HFFc6 (cell line): Measurements from ENCODE around the gene PCDHGB5. TPM values are rescaled to one million over a fixed set of nuclear protein-coding genes. Genes with fewer than 3 reads are reported as not detected.
"Not testable (repeated sequence)": the region's sequence is repeated elsewhere in the genome, so short reads cannot be mapped to it uniquely, and the experiment has no call there.

Source experiments
- DNase-seq: peaks from one replicate; pipeline ENCODE4 v3.0.0-alpha.2; 2018
- H3K27ac Mint-ChIP-seq: 2 replicates; pipeline ENCODE4 v1.8.0; 2020; ENCODE audit warnings: mild to moderate bottlenecking, mixed read lengths
- H3K27me3 Mint-ChIP-seq: 2 replicates; pipeline ENCODE4 v1.8.0; 2021; ENCODE audit warnings: mild to moderate bottlenecking, moderate library complexity, mixed read lengths; ENCODE audit not compliant: insufficient read depth
- H3K36me3 Mint-ChIP-seq: 2 replicates; pipeline ENCODE4 v1.8.0; 2021; ENCODE audit warnings: low read depth, mixed read lengths
- H3K4me1 Mint-ChIP-seq: 2 replicates; pipeline ENCODE4 v1.8.0; 2020; ENCODE audit warnings: low read depth, mixed read lengths
- H3K4me3 Mint-ChIP-seq: 2 replicates; pipeline ENCODE4 v1.8.0; 2020; ENCODE audit warnings: mild to moderate bottlenecking, moderate library complexity, mixed read lengths
- H3K9me3 Mint-ChIP-seq: 2 replicates; pipeline ENCODE4 v1.8.0; 2020; ENCODE audit warnings: mild to moderate bottlenecking, mixed read lengths
- total RNA-seq, 6 experiments: library from RNA; stranded (reverse); fragmentation: NEBNext Ultra II Directional; extraction: Animal tissue kit (Norgen Biotek cat#: 25700); gene quantifications; 2 replicates in 1 of 6; 3 replicates in 5 of 6; pipeline ENCODE4 v1.2.3, GENCODE V29; 2021
- TF ChIP-seq, protein P1 (sequence below): fragments of 200-600 bp; sonication (generic); IDR thresholded peaks from 2 replicates; pipeline ENCODE4 v1.5.0; 2021; ENCODE audit warnings: antibody characterized with exemption, mild to moderate bottlenecking

Gene PCDHGB5
- total RNA-seq, 6 experiments from 2014 or later = 8.8 to 14.6 (median 9.6) TPM

- peak; percentile 88 for DNase-seq
- Mint-ChIP-seq H3K36me3 (peaks cover 52% of the 10 kb centered on the region), H3K9me3 (peaks cover 43% of the 10 kb centered on the region), H3K27ac (peak within 1 kb of the TSS; percentile 76), H3K4me3 (peak within 1 kb of the TSS; percentile 81), H3K4me1 (peaks cover 35% of the 10 kb centered on the region), H3K27me3 (peaks cover 5% of the 10 kb centered on the region)
- TF ChIP-seq, protein P1, sequence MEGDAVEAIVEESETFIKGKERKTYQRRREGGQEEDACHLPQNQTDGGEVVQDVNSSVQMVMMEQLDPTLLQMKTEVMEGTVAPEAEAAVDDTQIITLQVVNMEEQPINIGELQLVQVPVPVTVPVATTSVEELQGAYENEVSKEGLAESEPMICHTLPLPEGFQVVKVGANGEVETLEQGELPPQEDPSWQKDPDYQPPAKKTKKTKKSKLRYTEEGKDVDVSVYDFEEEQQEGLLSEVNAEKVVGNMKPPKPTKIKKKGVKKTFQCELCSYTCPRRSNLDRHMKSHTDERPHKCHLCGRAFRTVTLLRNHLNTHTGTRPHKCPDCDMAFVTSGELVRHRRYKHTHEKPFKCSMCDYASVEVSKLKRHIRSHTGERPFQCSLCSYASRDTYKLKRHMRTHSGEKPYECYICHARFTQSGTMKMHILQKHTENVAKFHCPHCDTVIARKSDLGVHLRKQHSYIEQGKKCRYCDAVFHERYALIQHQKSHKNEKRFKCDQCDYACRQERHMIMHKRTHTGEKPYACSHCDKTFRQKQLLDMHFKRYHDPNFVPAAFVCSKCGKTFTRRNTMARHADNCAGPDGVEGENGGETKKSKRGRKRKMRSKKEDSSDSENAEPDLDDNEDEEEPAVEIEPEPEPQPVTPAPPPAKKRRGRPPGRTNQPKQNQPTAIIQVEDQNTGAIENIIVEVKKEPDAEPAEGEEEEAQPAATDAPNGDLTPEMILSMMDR = peak; percentile 83
Observed at GRCh38 chr5:141430332-141431113, 32.8 kb downstream of the PCDHGB5 start, which contains the start of gene PCDHGA12. PCDHGA12 (plus strand) TSS chr5:141430507; CDS start chr5:141430760, 253 bp downstream.

DNA sequence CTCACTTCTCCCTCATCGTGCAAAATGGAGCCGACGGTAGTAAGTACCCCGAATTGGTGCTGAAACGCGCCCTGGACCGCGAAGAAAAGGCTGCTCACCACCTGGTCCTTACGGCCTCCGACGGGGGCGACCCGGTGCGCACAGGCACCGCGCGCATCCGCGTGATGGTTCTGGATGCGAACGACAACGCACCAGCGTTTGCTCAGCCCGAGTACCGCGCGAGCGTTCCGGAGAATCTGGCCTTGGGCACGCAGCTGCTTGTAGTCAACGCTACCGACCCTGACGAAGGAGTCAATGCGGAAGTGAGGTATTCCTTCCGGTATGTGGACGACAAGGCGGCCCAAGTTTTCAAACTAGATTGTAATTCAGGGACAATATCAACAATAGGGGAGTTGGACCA, 33.5 kb downstream of the PCDHGB5 start:
- H3K27ac Mint-ChIP-seq = no peak overlapping the region
- no peak for DNase-seq
- H3K4me3 Mint-ChIP-seq = no peak overlapping the region; the same call in 1 of the 2 replicates
- H3K27me3 Mint-ChIP-seq = peaks cover 5% of the 10 kb centered on the region
- TF ChIP-seq, protein P1 = no peak
- H3K36me3 Mint-ChIP-seq = peaks cover 46% of the 10 kb centered on the region
- H3K4me1 Mint-ChIP-seq = peaks cover 43% of the 10 kb centered on the region
- H3K9me3 Mint-ChIP-seq = peaks cover 43% of the 10 kb centered on the region

- Mint-ChIP-seq H3K36me3 (peaks cover 38% of the 10 kb centered on the region), H3K4me1 (peaks cover 53% of the 10 kb centered on the region), H3K9me3 (peaks cover 34% of the 10 kb centered on the region)
- not testable (repeated sequence) for H3K27me3 Mint-ChIP-seq, H3K4me3 Mint-ChIP-seq, DNase-seq, H3K27ac Mint-ChIP-seq
Observed at GRCh38 chr5:141432308-141432707, 34.6 kb downstream of the PCDHGB5 start.

GRCh38 chr5:141432726-141433125, 35.0 kb downstream of the PCDHGB5 start:
- peaks cover 38% of the 10 kb centered on the region for H3K36me3 Mint-ChIP-seq
- peak overlapping the region; percentile 28; the same call in 1 of the 2 replicates for H3K4me3 Mint-ChIP-seq
- H3K4me1 Mint-ChIP-seq = peaks cover 57% of the 10 kb centered on the region
- not testable (repeated sequence) for DNase-seq, H3K27me3 Mint-ChIP-seq, H3K27ac Mint-ChIP-seq
- H3K9me3 Mint-ChIP-seq = peaks cover 33% of the 10 kb centered on the region

- TF ChIP-seq, protein P1 = no peak
- Mint-ChIP-seq H3K9me3 (peaks cover 27% of the 10 kb centered on the region), H3K27ac (peak overlapping the region; percentile 25; the same call in 1 of the 2 replicates), H3K4me3 (peak overlapping the region; percentile 57), H3K27me3 (peaks cover 5% of the 10 kb centered on the region), H3K4me1 (peaks cover 64% of the 10 kb centered on the region), H3K36me3 (peaks cover 32% of the 10 kb centered on the region)
- peak; percentile 45 for DNase-seq
Observed at GRCh38 chr5:141434006-141434405, 36.3 kb downstream of the PCDHGB5 start.

- Mint-ChIP-seq H3K27me3 (no peaks in the 10 kb centered on the region; the same call in 1 of the 2 replicates), H3K4me1 (peaks cover 62% of the 10 kb centered on the region), H3K27ac (peak overlapping the region; percentile 73), H3K9me3 (peaks cover 13% of the 10 kb centered on the region), H3K36me3 (peaks cover 34% of the 10 kb centered on the region), H3K4me3 (peak overlapping the region; percentile 57)
- TF ChIP-seq, protein P1 = no peak
- DNase-seq = peak; percentile 41
Observed at GRCh38 chr5:141437221-141437620, 39.5 kb downstream of the PCDHGB5 start.
